Measurements from ENCODE around the gene PPP2R5E.

DNA sequence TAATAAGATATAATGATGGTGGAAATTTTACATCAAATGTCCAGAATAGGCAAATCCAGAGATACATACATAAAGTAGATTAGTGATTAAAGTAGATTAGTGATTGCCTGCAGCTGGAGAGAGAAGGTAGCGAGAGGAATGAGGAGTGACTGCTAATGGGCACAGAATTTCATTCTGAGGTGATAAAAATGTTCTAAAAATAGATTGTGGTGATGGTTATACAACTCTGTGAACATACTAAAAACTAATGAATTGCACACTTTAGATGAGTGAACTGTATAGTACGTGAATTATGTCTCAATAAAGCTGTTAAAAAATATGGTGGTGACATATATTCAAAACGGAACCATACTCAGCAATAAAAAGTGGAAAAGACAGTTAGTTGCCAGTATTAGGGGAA is 41.7 kb downstream of the PPP2R5E start:
- TF ChIP-seq, protein P1, sequence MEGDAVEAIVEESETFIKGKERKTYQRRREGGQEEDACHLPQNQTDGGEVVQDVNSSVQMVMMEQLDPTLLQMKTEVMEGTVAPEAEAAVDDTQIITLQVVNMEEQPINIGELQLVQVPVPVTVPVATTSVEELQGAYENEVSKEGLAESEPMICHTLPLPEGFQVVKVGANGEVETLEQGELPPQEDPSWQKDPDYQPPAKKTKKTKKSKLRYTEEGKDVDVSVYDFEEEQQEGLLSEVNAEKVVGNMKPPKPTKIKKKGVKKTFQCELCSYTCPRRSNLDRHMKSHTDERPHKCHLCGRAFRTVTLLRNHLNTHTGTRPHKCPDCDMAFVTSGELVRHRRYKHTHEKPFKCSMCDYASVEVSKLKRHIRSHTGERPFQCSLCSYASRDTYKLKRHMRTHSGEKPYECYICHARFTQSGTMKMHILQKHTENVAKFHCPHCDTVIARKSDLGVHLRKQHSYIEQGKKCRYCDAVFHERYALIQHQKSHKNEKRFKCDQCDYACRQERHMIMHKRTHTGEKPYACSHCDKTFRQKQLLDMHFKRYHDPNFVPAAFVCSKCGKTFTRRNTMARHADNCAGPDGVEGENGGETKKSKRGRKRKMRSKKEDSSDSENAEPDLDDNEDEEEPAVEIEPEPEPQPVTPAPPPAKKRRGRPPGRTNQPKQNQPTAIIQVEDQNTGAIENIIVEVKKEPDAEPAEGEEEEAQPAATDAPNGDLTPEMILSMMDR (conservative IDR thresholded peaks at IDR 0.05; ENCODE audit: low read length): no peak
- no peak for TF ChIP-seq EZH2phosphoT487 (IDR thresholded peaks at IDR 0.05; ENCODE audit: borderline replicate concordance, low read depth, low read length)

Measured in OCI-LY7 (cell line).